A549 (cell line): ENCODE data around the gene WFDC9. TPM values are rescaled to one million over a fixed set of nuclear protein-coding genes. Genes with fewer than 3 reads are reported as not detected.
A peak's percentile ranks its signal among the peaks of the same experiment; 100 is the strongest.
"Not testable (repeated sequence)": the region's sequence is repeated elsewhere in the genome, so short reads cannot be mapped to it uniquely, and the experiment has no call there.

Source experiments
- ATAC-seq, 2 experiments: fragments of 200-7000 bp in 1 of 2; fragments of >200 bp in 1 of 2; cut with Nextera tagmentation in 1 of 2; cut with Tn5 transposase in 1 of 2; 3 replicates each; pipeline versions ENCODE4 v1.8.0 to v1.9.1; 2018 to 2020; ENCODE audit warnings: mild to moderate bottlenecking in 1 of 2, moderate library complexity in 1 of 2
- CTCF ChIA-PET: fragments of 300-600 bp; sonication (Branson Sonifier 250); formaldehyde crosslinking; extraction: SDS; loops from one replicate; lab custom pipeline; 2021; ENCODE audit warnings: antibody characterized with exemption, inconsistent platforms; lab: Yijun Ruan, JAX
- POLR2A ChIA-PET: fragments of 350-600 bp; formaldehyde crosslinking; extraction: SDS; loops from one replicate; lab custom pipeline; 2021; ENCODE audit warnings: antibody characterized with exemption, inconsistent platforms; lab: Yijun Ruan, JAX
- DNase-seq, 2 experiments: peaks; one replicate each; pipeline versions ENCODE4 v3.0.0 to v3.0.0-alpha.2; 2011 to 2016; ENCODE audit warnings: low read depth in 1 of 2, low spot score in 1 of 2
- FAIRE-seq: peaks from 2 replicates; lab custom pipeline; 2011; peaks lifted over from hg19 to GRCh38; lab: Jason Lieb, UNC
- H3K27ac ChIP-seq, 2 experiments: fragments of >200 bp; sonication (Bioruptor Twin); formaldehyde crosslinking; 3 replicates each; pipeline ENCODE4 v1.5.1; 2016 to 2017
- H3K4me1 ChIP-seq: fragments of >200 bp; sonication (Bioruptor Twin); formaldehyde crosslinking; 3 replicates; pipeline ENCODE4 v1.6.1; 2016
- H3K4me2 ChIP-seq: fragments of >200 bp; sonication (Bioruptor Twin); formaldehyde crosslinking; 3 replicates; pipeline ENCODE4 v1.6.1; 2016
- H3K4me3 ChIP-seq: fragments of >200 bp; sonication (Bioruptor Twin); formaldehyde crosslinking; 3 replicates; pipeline ENCODE4 v1.5.1; 2016
- H3K9me3 ChIP-seq: fragments of >200 bp; sonication (Bioruptor Twin); formaldehyde crosslinking; 3 replicates; pipeline ENCODE4 v1.6.1; 2016
- BHLHE40 ChIP-seq: IDR thresholded peaks from 2 replicates; pipeline ENCODE4 v1.6.1; 2012; ENCODE audit warnings: low read depth, low read length, inconsistent platforms
- CBX8 ChIP-seq: fragments of 200-600 bp; sonication (generic); IDR thresholded peaks from 2 replicates; pipeline ENCODE4 v1.6.1; 2016
- CHD2 ChIP-seq: fragments of 150-350 bp; IDR thresholded peaks from 2 replicates; pipeline ENCODE4 v1.6.1; 2014; ENCODE audit warnings: low read length; ENCODE audit not compliant: partially characterized antibody
- EHF ChIP-seq: fragments of 250-450 bp; sonication (Bioruptor Pico); IDR thresholded peaks from 2 replicates; pipeline ENCODE4 v1.5.0; 2020; ENCODE audit warnings: mild to moderate bottlenecking
- EP300 ChIP-seq, 2 experiments: fragments of >200 bp; sonication (Bioruptor Twin); formaldehyde crosslinking; IDR thresholded peaks; 2 replicates in 1 of 2; 3 replicates in 1 of 2; pipeline ENCODE4 v1.6.1; 2016 to 2017
- FOSL2 ChIP-seq, 2 experiments: fragments of 450-650 bp in 1 of 2; fragments of >200 bp in 1 of 2; sonication (Bioruptor Twin) in 1 of 2; formaldehyde crosslinking; IDR thresholded peaks; 2 replicates each; pipeline versions ENCODE4 v1.5.0 to v1.6.1; 2016 to 2020; ENCODE audit warnings: mild to moderate bottlenecking in 1 of 2, moderate library complexity in 1 of 2
- GATA3 ChIP-seq: IDR thresholded peaks from 2 replicates; pipeline ENCODE4 v1.6.1; 2012; ENCODE audit warnings: borderline replicate concordance
- HOXB13 ChIP-seq: fragments of 250-450 bp; sonication (Bioruptor Pico); IDR thresholded peaks from 2 replicates; pipeline ENCODE4 v1.5.0; 2020; ENCODE audit warnings: low read depth, mild to moderate bottlenecking, moderate library complexity
- JUNB ChIP-seq: fragments of >200 bp; sonication (Bioruptor Twin); formaldehyde crosslinking; IDR thresholded peaks from 2 replicates; pipeline ENCODE4 v1.6.1; 2016
- KDM5A ChIP-seq: fragments of 200-600 bp; sonication (generic); IDR thresholded peaks from 2 replicates; pipeline ENCODE4 v1.6.1; 2016; ENCODE audit warnings: antibody characterized with exemption, mild to moderate bottlenecking
- MYC ChIP-seq: IDR thresholded peaks from 2 replicates; pipeline ENCODE4 v1.6.1; 2012; ENCODE audit warnings: mild to moderate bottlenecking, inconsistent platforms, low read length, improper control_type of control experiment, borderline replicate concordance
- NFE2L2 ChIP-seq: fragments of 150-350 bp; conservative IDR thresholded peaks from 2 replicates; pipeline ENCODE4 v1.6.1; 2014; ENCODE audit warnings: low read length
- POLR2AphosphoS2 ChIP-seq: conservative IDR thresholded peaks from 2 replicates; pipeline ENCODE4 v1.6.1; 2012; ENCODE audit warnings: low read length, improper control_type of control experiment, inconsistent platforms
- RAD21 ChIP-seq, 2 experiments: fragments of >200 bp in 1 of 2; sonication (Bioruptor Twin) in 1 of 2; formaldehyde crosslinking in 1 of 2; IDR thresholded peaks in 1 of 2; conservative IDR thresholded peaks in 1 of 2; 2 replicates in 1 of 2; 3 replicates in 1 of 2; pipeline ENCODE4 v1.6.1; 2012 to 2018; ENCODE audit warnings: inconsistent platforms in 1 of 2
- RCOR1 ChIP-seq: fragments of 150-350 bp; IDR thresholded peaks from 2 replicates; pipeline ENCODE4 v1.6.1; 2014; ENCODE audit warnings: antibody characterized with exemption, low read length, low read depth
- SREBF2 ChIP-seq: fragments of 450-650 bp; IDR thresholded peaks from 2 replicates; pipeline ENCODE4 v1.6.1; 2014; ENCODE audit warnings: mild to moderate bottlenecking, moderate library complexity
- TFCP2L1 ChIP-seq: fragments of 250-450 bp; sonication (Bioruptor Pico); IDR thresholded peaks from 2 replicates; pipeline ENCODE4 v1.5.0; 2021; ENCODE audit warnings: mild to moderate bottlenecking
- WGBS: methylation state at CpG from one replicate; pipeline ENCODE4 v1.1.6; 2017; ENCODE audit errors: missing lambda C conversion rate; 5-methylcytosine and 5-hydroxymethylcytosine counted together
- polyA plus RNA-seq, 4 experiments: library from polyadenylated mRNA; depleted of rRNA in 3 of 4; stranded (reverse); fragments of >200 nt; fragmentation: RNase III in 1 of 4; extraction: RNeasy Plus Mini Kit Qiagen cat#74134 plus additional on column Dnase treatment in 1 of 4; gene quantifications; 2 replicates in 3 of 4; 3 replicates in 1 of 4; pipeline ENCODE4 v1.2.3, GENCODE V29; 2011 to 2017
- TF ChIP-seq, protein P1 (sequence below): IDR thresholded peaks from 2 replicates; pipeline ENCODE4 v1.6.1; 2012

WFDC9 gene
- polyA plus RNA-seq, 2 of the 4 experiments (the other 2 are of a cell fraction), result not detected

DNA sequence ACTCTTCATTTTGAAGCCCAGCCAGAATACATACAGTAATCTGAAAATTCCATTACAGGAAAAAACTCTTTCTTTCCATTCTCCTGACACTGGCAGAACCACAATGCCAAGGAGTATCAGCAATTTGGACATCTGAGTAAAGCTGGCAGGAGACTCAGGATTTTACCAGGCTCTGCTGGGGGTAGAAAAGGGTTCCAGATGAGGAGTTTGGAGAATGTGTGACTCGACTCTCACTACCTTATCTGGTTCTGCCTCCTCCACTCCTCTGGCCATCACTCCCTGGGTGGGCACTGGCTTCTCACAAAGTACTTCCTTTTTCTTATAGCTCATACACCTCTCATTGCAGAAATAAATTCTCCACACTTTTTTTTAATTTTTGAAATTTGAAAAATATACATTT lies 41.4 kb downstream of the WFDC9 start (continued):
- TF ChIP-seq NFE2L2 (no peak), MYC (no peak), RAD21 (conservative IDR thresholded peaks at IDR 0.05 in 1 of 2, IDR thresholded peaks at IDR 0.05 in 1 of 2) (no peak)

DNA sequence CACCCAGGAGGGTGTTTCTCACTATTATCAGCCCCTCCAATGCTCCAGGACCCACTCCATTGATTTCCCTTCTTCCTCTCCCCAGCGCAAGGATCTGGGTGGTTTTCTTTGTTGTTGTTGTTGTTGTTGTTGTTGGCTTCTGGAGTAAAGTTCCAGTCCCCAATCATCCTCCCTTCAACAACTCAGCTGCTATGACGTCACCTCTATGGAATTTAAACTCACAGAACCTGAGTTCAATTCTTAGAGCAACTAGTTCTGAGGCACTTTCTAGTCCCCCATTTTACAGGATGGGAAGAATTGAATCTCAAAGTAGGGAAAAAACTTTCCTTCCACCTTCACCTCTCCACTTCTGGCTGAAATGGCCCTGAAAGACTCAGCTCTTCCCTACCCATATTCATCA lies 42.3 kb downstream of the WFDC9 start:
- FAIRE-seq, result no peak
- POLR2A ChIA-PET, result no interaction called here
- CTCF ChIA-PET, result interaction anchor here (1.9 kb wide), 1 partner anchor 182 kb away, joined by 10 read pairs; no protein-coding TSS in a partner anchor
- DNase-seq, result no peak
- no peaks in the 10 kb centered on the region for H3K4me1 ChIP-seq
- no peak overlapping the region for H3K4me3 ChIP-seq
- ATAC-seq, result no peak
- peaks cover 8% of the 10 kb centered on the region; the same call in 1 of the 3 replicates for H3K9me3 ChIP-seq
- no peak overlapping the region for H3K27ac ChIP-seq
- H3K4me2 ChIP-seq, result no peak overlapping the region
- TF ChIP-seq FOSL2 (IDR thresholded peaks at IDR 0.05) (no peak), FOSL2 (CRISPR knock-in tag; IDR thresholded peaks at IDR 0.05) (0 out of 2 replicates have a peak, but pooled peaks have one; percentile 7), CBX8 (no peak)
- WGBS, result 34% methylated on average over 2 of the region's 2 CpGs

DNA sequence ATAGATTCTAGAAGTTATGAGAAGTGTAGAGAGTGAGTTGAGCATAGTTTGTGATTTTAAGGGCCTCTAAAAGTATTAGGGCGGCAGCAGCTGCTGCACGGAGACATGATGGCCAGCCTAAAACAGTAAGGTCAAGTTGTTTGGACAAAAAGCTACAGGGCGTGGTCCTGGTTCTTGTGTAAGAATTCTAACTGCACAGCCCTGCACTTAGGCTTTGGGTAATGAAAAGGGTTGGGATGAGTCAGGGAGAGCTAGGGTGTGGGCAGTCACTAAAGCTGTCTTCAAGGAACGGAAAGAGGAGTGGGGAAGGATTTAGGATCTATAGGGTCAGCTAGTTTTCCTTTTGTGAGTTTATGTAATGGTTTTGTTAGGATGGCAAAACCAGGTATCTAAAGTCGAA lies 45.1 kb downstream of the WFDC9 start:
- WGBS, result 46% methylated on average over 5 of the region's 5 CpGs
- not testable (repeated sequence) for DNase-seq, FAIRE-seq

DNA sequence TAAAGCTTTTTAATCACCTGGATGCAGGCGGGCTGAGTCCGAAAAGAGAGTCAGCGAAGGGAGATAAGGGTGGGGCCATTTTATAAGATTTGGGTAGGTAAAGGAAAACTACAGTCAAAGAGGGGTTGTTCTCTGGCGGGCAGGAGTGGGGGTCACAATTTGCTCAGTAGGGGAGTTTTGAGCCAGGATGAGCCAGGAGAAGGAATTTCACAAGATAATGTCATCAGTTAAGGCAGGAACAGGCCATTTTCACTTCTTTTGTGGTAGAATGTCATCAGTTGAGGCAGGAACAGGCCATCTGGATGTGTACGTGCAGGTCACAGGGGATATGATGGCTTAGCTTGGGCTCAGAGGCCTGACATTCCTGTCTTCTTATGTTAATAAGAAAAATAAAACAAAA lies 46.8 kb downstream of the WFDC9 start:
- H3K4me3 ChIP-seq, H3K4me2 ChIP-seq, POLR2A ChIA-PET, DNase-seq, H3K27ac ChIP-seq, H3K9me3 ChIP-seq, FAIRE-seq, ATAC-seq, H3K4me1 ChIP-seq: not testable (repeated sequence)
- WGBS, result 60% methylated on average over 5 of the region's 5 CpGs
- CTCF ChIA-PET, result interaction anchor here (1.0 kb wide), 1 partner anchor 92 kb away, joined by 3 read pairs; no protein-coding TSS in a partner anchor

More for the DNA sequence above, 45.1 kb downstream of the WFDC9 start:
- H3K4me2 ChIP-seq, POLR2A ChIA-PET, H3K4me3 ChIP-seq, H3K9me3 ChIP-seq, ATAC-seq, H3K27ac ChIP-seq, H3K4me1 ChIP-seq: not testable (repeated sequence)
- CTCF ChIA-PET, result interaction anchor here (0.6 kb wide), 1 partner anchor 169 kb away, joined by 3 read pairs; no protein-coding TSS in a partner anchor

DNA sequence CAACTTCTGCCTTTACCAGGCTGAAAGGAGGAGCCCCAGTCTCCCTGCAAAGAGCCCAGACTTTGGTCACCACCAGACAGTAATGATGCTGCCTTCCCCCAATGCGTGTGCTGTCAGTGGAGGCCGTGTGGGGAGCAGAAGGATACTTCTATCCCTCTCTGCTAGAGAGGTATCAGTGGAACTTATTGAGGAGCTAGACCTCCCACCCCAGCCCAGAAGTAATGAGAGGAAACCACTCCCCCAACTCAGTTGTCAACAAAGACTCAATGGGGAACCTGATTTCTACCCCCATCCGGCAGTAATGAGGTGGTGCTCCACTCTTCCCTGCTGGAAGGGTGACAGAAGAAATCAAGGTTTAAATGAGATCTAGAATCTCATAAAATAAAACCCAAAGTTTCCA lies 47.6 kb downstream of the WFDC9 start:
- H3K27ac ChIP-seq, result no peak overlapping the region
- CTCF ChIA-PET, result interaction anchor here (0.6 to 0.8 kb wide), 2 partner anchors 32 to 188 kb away, joined by 3 read pairs; no protein-coding TSS in a partner anchor
- TF ChIP-seq GATA3 (no peak), KDM5A (no peak), EP300 (IDR thresholded peaks at IDR 0.05) (no peak), SREBF2 (no peak), RCOR1 (no peak), HOXB13 (CRISPR knock-in tag) (no peak), JUNB (no peak), FOSL2 (IDR thresholded peaks at IDR 0.05) (no peak), FOSL2 (CRISPR knock-in tag; IDR thresholded peaks at IDR 0.05) (no peak), EHF (CRISPR knock-in tag) (no peak), POLR2AphosphoS2 (no peak), CHD2 (no peak), BHLHE40 (no peak), TFCP2L1 (CRISPR knock-in tag) (no peak)
- TF ChIP-seq, protein P1, sequence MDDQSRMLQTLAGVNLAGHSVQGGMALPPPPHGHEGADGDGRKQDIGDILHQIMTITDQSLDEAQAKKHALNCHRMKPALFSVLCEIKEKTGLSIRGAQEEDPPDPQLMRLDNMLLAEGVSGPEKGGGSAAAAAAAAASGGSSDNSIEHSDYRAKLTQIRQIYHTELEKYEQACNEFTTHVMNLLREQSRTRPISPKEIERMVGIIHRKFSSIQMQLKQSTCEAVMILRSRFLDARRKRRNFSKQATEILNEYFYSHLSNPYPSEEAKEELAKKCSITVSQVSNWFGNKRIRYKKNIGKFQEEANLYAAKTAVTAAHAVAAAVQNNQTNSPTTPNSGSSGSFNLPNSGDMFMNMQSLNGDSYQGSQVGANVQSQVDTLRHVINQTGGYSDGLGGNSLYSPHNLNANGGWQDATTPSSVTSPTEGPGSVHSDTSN, result no peak
- TF ChIP-seq, all 56 proteins: peak for 0
- H3K4me2 ChIP-seq, result no peak overlapping the region
- POLR2A ChIA-PET, result no interaction called here
- DNase-seq (no peak), FAIRE-seq (no peak), ATAC-seq (no peak; a peak in 1 of 6 replicates)
- no peak overlapping the region for H3K4me3 ChIP-seq
- H3K9me3 ChIP-seq, result no peaks in the 10 kb centered on the region
- H3K4me1 ChIP-seq, result no peaks in the 10 kb centered on the region
- 42% methylated on average over 3 of the region's 3 CpGs for WGBS
